SK-N-MC (cell line): ENCODE data around the gene TNRC6C.

ENCODE experiments used
- EZH2 ChIP-seq: fragments of 200-600 bp; sonication (generic); IDR thresholded peaks from one replicate; pipeline ENCODE4 v1.6.1; 2017; ENCODE audit warnings: antibody characterized with exemption
- POLR2AphosphoS5 ChIP-seq: IDR thresholded peaks from 2 replicates; pipeline ENCODE4 v1.6.1; 2012; ENCODE audit warnings: mild to moderate bottlenecking, low read depth, low read length, borderline replicate concordance

GRCh38 chr17:78023042-78023441 is 64.5 kb downstream of the TNRC6C start:
- TF ChIP-seq EZH2, result no peak
- no peak for TF ChIP-seq POLR2AphosphoS5
